Measurements from ENCODE around the gene LRRC10B.
"Not testable (repeated sequence)": the region's sequence is repeated elsewhere in the genome, so short reads cannot be mapped to it uniquely, and the experiment has no call there.

Gene LRRC10B

GRCh38 chr11:61507962-61508861 is at the start of gene LRRC10B:
LRRC10B (plus strand) TSS chr11:61508749; CDS start chr11:61508999, 250 bp downstream.
- Mint-ChIP-seq H3K36me3 (peaks cover 0 to 4% of the 10 kb centered on the region in 2 donors), H3K27ac (peak within 1 kb of the TSS; percentile 37), H3K27me3 (peaks cover 62 to 77% of the 10 kb centered on the region in 2 donors), H3K4me3 (peak within 1 kb of the TSS; percentile 72 to 73), H3K9me3 (no peaks in the 10 kb centered on the region), H3K4me1 (peaks cover 10 to 17% of the 10 kb centered on the region in 2 donors)
- ATAC-seq (replicated peaks) (peak; percentile 25 to 28), DNase-seq (no peak)

GRCh38 chr11:61460474-61460881 is 48.1 kb upstream of the LRRC10B start:
- no peak overlapping the region for H3K27ac Mint-ChIP-seq
- DNase-seq = no peak
- no peak overlapping the region for H3K4me3 Mint-ChIP-seq
- H3K27me3 Mint-ChIP-seq = no peaks in the 10 kb centered on the region
- H3K36me3 Mint-ChIP-seq = peaks cover 33 to 38% of the 10 kb centered on the region in 2 donors
- H3K4me1 Mint-ChIP-seq = peaks cover 0 to 2% of the 10 kb centered on the region in 2 donors
- ATAC-seq (replicated peaks) = no peak
- H3K9me3 Mint-ChIP-seq = no peaks in the 10 kb centered on the region

- H3K36me3 Mint-ChIP-seq = peaks cover 33 to 35% of the 10 kb centered on the region in 2 donors
- H3K9me3 Mint-ChIP-seq = no peaks in the 10 kb centered on the region
- no peaks in the 10 kb centered on the region for H3K27me3 Mint-ChIP-seq
- ATAC-seq (replicated peaks) (no peak), DNase-seq (no peak)
- peaks cover 0 to 2% of the 10 kb centered on the region in 2 donors for H3K4me1 Mint-ChIP-seq
- no peak overlapping the region for H3K4me3 Mint-ChIP-seq
- H3K27ac Mint-ChIP-seq = no peak overlapping the region
These were observed 47.6 kb upstream of the LRRC10B start for GRCh38 chr11:61460986-61461385.

- H3K4me1 Mint-ChIP-seq; ATAC-seq (replicated peaks); H3K9me3 Mint-ChIP-seq; H3K27ac Mint-ChIP-seq; H3K4me3 Mint-ChIP-seq; H3K27me3 Mint-ChIP-seq; DNase-seq: not testable (repeated sequence)
- H3K36me3 Mint-ChIP-seq = peaks cover 43% of the 10 kb centered on the region in 2 donors
These were observed 40.9 kb upstream of the LRRC10B start for GRCh38 chr11:61467602-61468001.

- no peak overlapping the region for H3K4me3 Mint-ChIP-seq
- H3K27ac Mint-ChIP-seq = no peak overlapping the region
These were observed 40.5 kb upstream of the LRRC10B start for GRCh38 chr11:61468002-61468401.

GRCh38 chr11:61472282-61472681 is 36.3 kb upstream of the LRRC10B start:
- peaks cover 0 to 2% of the 10 kb centered on the region in 2 donors for H3K4me1 Mint-ChIP-seq
- DNase-seq (no peak), ATAC-seq (replicated peaks) (no peak)
- H3K4me3 Mint-ChIP-seq = no peak overlapping the region
- no peak overlapping the region for H3K27ac Mint-ChIP-seq
- peaks cover 0 to 3% of the 10 kb centered on the region in 2 donors for H3K9me3 Mint-ChIP-seq
- H3K36me3 Mint-ChIP-seq = peaks cover 33 to 35% of the 10 kb centered on the region in 2 donors
- H3K27me3 Mint-ChIP-seq = no peaks in the 10 kb centered on the region

More at GRCh38 chr11:61468002-61468401, 40.5 kb upstream of the LRRC10B start:
- Mint-ChIP-seq H3K27me3 (no peaks in the 10 kb centered on the region), H3K36me3 (peaks cover 43 to 44% of the 10 kb centered on the region in 2 donors), H3K9me3 (peaks cover 0 to 3% of the 10 kb centered on the region in 2 donors), H3K4me1 (no peaks in the 10 kb centered on the region)
- ATAC-seq (replicated peaks) = no peak
- DNase-seq = no peak

- H3K4me1 Mint-ChIP-seq = peaks cover 3 to 4% of the 10 kb centered on the region in 2 donors
- DNase-seq = no peak
- peaks cover 28 to 29% of the 10 kb centered on the region in 2 donors for H3K36me3 Mint-ChIP-seq
These were observed 35.7 kb upstream of the LRRC10B start for GRCh38 chr11:61472868-61473267.

GRCh38 chr11:61473370-61474012 is 35.1 kb upstream of the LRRC10B start:
- Mint-ChIP-seq H3K36me3 (peaks cover 22 to 23% of the 10 kb centered on the region in 2 donors), H3K9me3 (no peaks in the 10 kb centered on the region), H3K27ac (no peak overlapping the region), H3K4me1 (peaks cover 6 to 8% of the 10 kb centered on the region in 2 donors), H3K27me3 (peaks cover 0 to 6% of the 10 kb centered on the region in 2 donors), H3K4me3 (no peak overlapping the region)
- no peak for ATAC-seq (replicated peaks)
- DNase-seq = no peak

More at GRCh38 chr11:61472868-61473267, 35.7 kb upstream of the LRRC10B start:
- no peaks in the 10 kb centered on the region for H3K9me3 Mint-ChIP-seq
- H3K4me3 Mint-ChIP-seq = no peak overlapping the region
- H3K27ac Mint-ChIP-seq = no peak overlapping the region
- H3K27me3 Mint-ChIP-seq = peaks cover 0 to 1% of the 10 kb centered on the region in 2 donors
- no peak for ATAC-seq (replicated peaks)

- Mint-ChIP-seq H3K27ac (no peak overlapping the region), H3K4me1 (peaks cover 6 to 8% of the 10 kb centered on the region in 2 donors), H3K9me3 (no peaks in the 10 kb centered on the region), H3K27me3 (peaks cover 0 to 6% of the 10 kb centered on the region in 2 donors), H3K4me3 (no peak overlapping the region), H3K36me3 (peaks cover 20 to 21% of the 10 kb centered on the region in 2 donors)
- ATAC-seq (replicated peaks) (no peak), DNase-seq (no peak)
These were observed 34.4 kb upstream of the LRRC10B start for GRCh38 chr11:61474013-61474643.

- Mint-ChIP-seq H3K4me1 (peaks cover 7 to 8% of the 10 kb centered on the region in 2 donors), H3K4me3 (no peak overlapping the region), H3K9me3 (no peaks in the 10 kb centered on the region), H3K36me3 (peaks cover 17% of the 10 kb centered on the region in 2 donors), H3K27me3 (peaks cover 0 to 7% of the 10 kb centered on the region in 2 donors), H3K27ac (no peak overlapping the region)
- no peak for ATAC-seq (replicated peaks)
- DNase-seq = no peak
These were observed 33.1 kb upstream of the LRRC10B start for GRCh38 chr11:61475433-61475832.

GRCh38 chr11:61476371-61476770 is 32.2 kb upstream of the LRRC10B start:
- Mint-ChIP-seq H3K36me3 (peaks cover 10 to 11% of the 10 kb centered on the region in 2 donors), H3K27ac (no peak overlapping the region)
- ATAC-seq (replicated peaks) = no peak

GRCh38 chr11:61477126-61477525 is 31.4 kb upstream of the LRRC10B start:
- DNase-seq (no peak), ATAC-seq (replicated peaks) (no peak)
- Mint-ChIP-seq H3K9me3 (no peaks in the 10 kb centered on the region), H3K27me3 (peaks cover 7 to 24% of the 10 kb centered on the region in 2 donors), H3K36me3 (peaks cover 10 to 11% of the 10 kb centered on the region in 2 donors), H3K4me3 (no peak overlapping the region), H3K27ac (no peak overlapping the region), H3K4me1 (peaks cover 8 to 12% of the 10 kb centered on the region in 2 donors)

More at GRCh38 chr11:61476371-61476770, 32.2 kb upstream of the LRRC10B start:
- Mint-ChIP-seq H3K4me1 (peaks cover 8 to 11% of the 10 kb centered on the region in 2 donors), H3K4me3 (no peak overlapping the region), H3K27me3 (peaks cover 5 to 16% of the 10 kb centered on the region in 2 donors), H3K9me3 (no peaks in the 10 kb centered on the region)
- no peak for DNase-seq

GRCh38 chr11:61477727-61478148 is 30.8 kb upstream of the LRRC10B start:
- peak; percentile 56 for ATAC-seq (replicated peaks)
- peaks cover 8 to 12% of the 10 kb centered on the region in 2 donors for H3K4me1 Mint-ChIP-seq
- no peaks in the 10 kb centered on the region for H3K9me3 Mint-ChIP-seq

More at GRCh38 chr11:61477727-61478148, 30.8 kb upstream of the LRRC10B start:
- peak; percentile 11 for DNase-seq
- H3K27ac Mint-ChIP-seq = no peak overlapping the region
- H3K36me3 Mint-ChIP-seq = peaks cover 8 to 11% of the 10 kb centered on the region in 2 donors
- H3K4me3 Mint-ChIP-seq = no peak overlapping the region
- peaks cover 8 to 29% of the 10 kb centered on the region in 2 donors for H3K27me3 Mint-ChIP-seq
